HFF-Myc (cell line): ENCODE data around the gene SSX7.
"Not testable (repeated sequence)": the region's sequence is repeated elsewhere in the genome, so short reads cannot be mapped to it uniquely, and the experiment has no call there.

Source experiments
- DNase-seq: peaks from one replicate; pipeline ENCODE4 v3.0.0-alpha.2; 2011; ENCODE audit warnings: low read depth; ENCODE audit errors: extremely low read depth
- H3K4me3 ChIP-seq: replicated peaks from 2 replicates; pipeline ENCODE4 v1.5.1; 2011; ENCODE audit warnings: low read depth, mild to moderate bottlenecking, control low read depth, low read length
- CTCF ChIP-seq: IDR thresholded peaks from 2 replicates; pipeline ENCODE4 v1.5.1; 2012; ENCODE audit warnings: mild to moderate bottlenecking, low read depth, low read length, control low read depth; ENCODE audit errors: missing control alignments

The SSX7 gene

DNA sequence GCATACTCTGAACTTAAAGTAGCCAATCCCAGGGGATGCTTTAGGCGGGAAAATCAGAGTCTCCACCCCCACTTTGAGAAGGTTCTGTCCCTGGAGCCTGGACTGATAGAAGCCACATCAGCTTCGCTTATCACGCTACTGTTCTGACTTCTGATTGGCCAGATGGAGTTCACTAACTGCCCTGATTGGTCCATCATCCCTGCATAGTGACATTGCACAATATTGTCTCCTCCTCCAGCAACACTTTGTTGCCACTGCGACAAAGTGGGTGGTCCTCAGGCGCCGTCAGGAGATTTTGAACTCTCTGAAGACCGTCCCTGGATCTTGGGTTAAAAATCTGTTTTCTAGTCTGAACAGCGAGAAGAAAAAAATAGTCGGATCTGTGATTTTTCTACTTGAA, at the start of gene SSX7:
Gene SSX7 (minus strand): TSS at position 101 of the 400 bp plus-strand sequence. CDS start 1,428 bp downstream, outside the sequence.
- not testable (repeated sequence) for DNase-seq, H3K4me3 ChIP-seq

DNA sequence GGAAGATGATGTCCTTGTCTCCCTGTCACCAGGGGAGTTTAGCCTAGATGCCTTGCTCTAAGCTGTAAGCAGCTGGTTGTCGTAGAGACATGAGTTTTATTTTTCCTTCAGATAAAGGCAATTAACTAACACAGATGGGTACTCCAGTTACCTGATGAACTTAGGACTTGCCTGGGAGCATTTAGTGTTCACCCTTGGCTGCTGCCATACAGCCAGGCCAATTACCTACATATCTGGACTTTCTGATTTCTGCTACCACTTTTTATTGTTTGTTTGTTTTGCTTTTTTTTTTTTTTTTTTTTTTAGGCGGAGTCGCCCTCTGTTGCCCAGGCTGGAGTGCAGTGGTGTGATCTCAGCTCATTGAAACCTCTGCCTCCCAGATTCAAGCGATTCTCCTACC, 37.3 kb upstream of the SSX7 start:
- H3K4me3 ChIP-seq, DNase-seq: not testable (repeated sequence)

DNA sequence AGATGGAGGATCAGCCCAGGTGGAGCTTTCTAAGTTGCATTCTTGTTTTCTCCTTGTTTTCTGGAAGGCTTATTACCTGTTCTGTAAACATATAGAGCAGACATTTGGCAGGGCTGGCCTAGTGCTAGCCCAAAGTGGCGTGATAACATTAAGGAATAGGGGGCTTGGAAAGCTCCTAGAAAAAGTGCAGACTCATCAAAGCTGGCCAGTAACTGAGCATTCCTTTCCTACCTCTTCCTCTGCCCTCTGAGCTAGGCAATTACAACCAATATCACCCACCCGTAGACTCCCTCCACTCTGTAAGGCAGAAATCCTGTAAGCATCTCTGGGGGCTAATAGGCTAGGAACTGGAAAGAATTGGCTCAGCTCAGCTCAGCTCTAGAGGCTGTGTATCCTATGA, 7.5 kb upstream of the SSX7 start:
- H3K4me3 ChIP-seq, DNase-seq: not testable (repeated sequence)

- not testable (repeated sequence) for H3K4me3 ChIP-seq, DNase-seq
These were observed 775 bp upstream of the SSX7 start for GRCh38 chrX:52655475-52655874.

GRCh38 chrX:52650676-52651075, 4.0 kb downstream of the SSX7 start:
- DNase-seq, result not testable (repeated sequence)

GRCh38 chrX:52648956-52649355, 5.7 kb downstream of the SSX7 start:
- H3K4me3 ChIP-seq, DNase-seq: not testable (repeated sequence)

More at GRCh38 chrX:52650676-52651075, 4.0 kb downstream of the SSX7 start:
- H3K4me3 ChIP-seq, result not testable (repeated sequence)

DNA sequence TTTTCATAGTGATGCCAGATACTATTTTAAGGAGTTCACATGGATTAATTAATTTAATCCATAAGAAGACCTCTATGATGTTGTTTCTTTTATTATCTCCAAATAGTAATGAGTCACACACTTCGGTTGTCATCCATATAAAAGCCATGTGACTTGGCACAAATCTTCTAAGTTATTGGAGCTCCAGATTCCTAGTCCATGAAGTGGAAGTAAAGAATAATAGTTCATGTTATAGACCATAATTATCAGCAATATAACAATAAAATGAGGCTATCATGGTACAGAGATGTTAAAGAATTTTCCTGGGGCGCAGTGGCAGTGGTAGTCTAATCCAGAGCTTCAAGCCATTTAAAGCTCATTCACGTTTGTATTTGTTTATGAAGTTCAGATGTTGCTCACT, 26.2 kb downstream of the SSX7 start:
- DNase-seq, H3K4me3 ChIP-seq: not testable (repeated sequence)

DNA sequence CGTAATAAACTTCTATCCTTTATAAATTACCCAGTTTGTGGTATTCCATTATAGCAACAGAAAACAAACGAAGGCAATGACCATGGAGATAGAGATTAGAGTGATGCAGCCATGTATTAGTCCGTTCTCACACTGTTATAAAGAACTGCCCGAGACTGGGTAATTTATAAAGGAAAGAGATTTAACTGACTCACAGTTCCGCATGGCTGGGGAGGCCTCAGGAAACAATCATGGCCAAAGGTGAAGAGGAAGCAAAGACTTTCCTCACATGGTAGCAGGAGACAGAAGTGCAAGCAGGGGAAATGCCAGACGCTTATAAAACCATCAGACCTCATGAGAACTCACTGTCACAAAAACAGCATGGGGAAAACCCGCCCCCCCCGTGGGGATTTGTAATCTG, 34.0 kb downstream of the SSX7 start:
- not testable (repeated sequence) for DNase-seq, H3K4me3 ChIP-seq

DNA sequence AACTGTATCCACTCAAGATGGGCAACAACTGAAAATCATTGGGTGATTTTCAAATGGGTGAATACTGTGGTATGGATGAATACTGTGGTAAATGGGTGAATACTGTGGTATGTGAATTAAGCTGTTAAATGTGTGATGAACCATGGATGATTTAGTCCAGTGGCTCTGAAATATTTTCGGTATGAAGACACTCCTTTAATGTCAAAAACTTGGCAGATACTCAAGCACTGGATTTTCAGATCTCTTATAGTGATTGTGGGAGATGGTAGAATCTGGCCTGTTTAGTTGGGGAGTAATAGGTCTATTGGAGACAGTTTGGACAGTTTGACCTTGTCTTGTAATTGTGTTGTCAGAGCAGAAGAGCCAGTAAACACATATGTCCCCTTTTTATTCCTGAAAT, 45.7 kb downstream of the SSX7 start:
- DNase-seq, result no peak
- H3K4me3 ChIP-seq, result no peak overlapping the region
- TF ChIP-seq CTCF, result no peak

GRCh38 chrX:52603151-52603550, 51.5 kb downstream of the SSX7 start:
- not testable (repeated sequence) for DNase-seq, H3K4me3 ChIP-seq

DNA sequence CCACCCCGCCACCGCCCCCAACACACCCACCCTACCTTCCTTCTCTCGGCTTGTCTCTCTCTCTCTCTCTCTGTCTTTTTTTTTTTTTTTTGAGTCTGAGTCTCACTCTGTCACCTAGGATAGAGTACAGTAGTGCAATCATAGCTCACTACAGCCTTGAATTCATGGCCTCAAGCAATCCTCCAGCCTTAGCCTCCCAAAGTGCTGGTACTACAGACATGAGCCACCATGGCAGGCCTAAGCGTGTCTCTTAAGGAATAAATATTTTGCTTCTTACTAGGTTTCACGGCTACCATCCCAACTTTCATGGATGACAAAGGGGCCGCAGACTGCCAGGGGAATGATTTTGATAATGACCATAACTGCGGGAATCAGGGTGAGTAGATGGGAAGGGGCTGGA, 55.8 kb downstream of the SSX7 start:
- no peak for TF ChIP-seq CTCF
- no peak for DNase-seq
- H3K4me3 ChIP-seq, result no peak overlapping the region

- DNase-seq, result no peak
- TF ChIP-seq CTCF, result no peak
- H3K4me3 ChIP-seq, result no peak overlapping the region
These were observed 60.0 kb downstream of the SSX7 start for GRCh38 chrX:52594658-52595057.
